WTC11 (cell line): Measurements from ENCODE around the gene ASCC3. TPM values are rescaled to one million over a fixed set of nuclear protein-coding genes. Genes with fewer than 3 reads are reported as not detected.

Experiments used
- ATAC-seq: fragments of 200-7000 bp; cut with Tn5 transposase; 2 replicates; pipeline ENCODE4 v1.10.0; 2021; ENCODE audit warnings: mild to moderate bottlenecking, moderate library complexity
- CTCF ChIA-PET: fragments of 300-600 bp; sonication (Branson Sonifier 250); formaldehyde crosslinking; loops from one replicate; lab custom pipeline; 2021; ENCODE audit warnings: antibody characterized with exemption; lab: Charles Lee
- POLR2A ChIA-PET: fragments of 350-600 bp; sonication (Branson Sonifier 250); formaldehyde crosslinking; loops from one replicate; lab custom pipeline; 2021; ENCODE audit warnings: antibody characterized with exemption; lab: Charles Lee
- DNase-seq: peaks from one replicate; pipeline ENCODE4 v3.0.0; 2021; ENCODE audit warnings: low spot score
- H3K27ac Mint-ChIP-seq: 2 replicates; pipeline ENCODE4 v1.8.0; 2021; ENCODE audit warnings: mixed read lengths
- H3K27me3 Mint-ChIP-seq: 2 replicates; pipeline ENCODE4 v1.8.0; 2021; ENCODE audit warnings: low read depth, mild to moderate bottlenecking, moderate library complexity, mixed read lengths
- H3K36me3 Mint-ChIP-seq: 2 replicates; pipeline ENCODE4 v1.8.0; 2021; ENCODE audit warnings: mixed read lengths
- H3K4me1 Mint-ChIP-seq: 2 replicates; pipeline ENCODE4 v1.8.0; 2022; ENCODE audit warnings: mixed read lengths
- H3K4me3 Mint-ChIP-seq: 2 replicates; pipeline ENCODE4 v1.8.0; 2021; ENCODE audit warnings: mild to moderate bottlenecking, moderate library complexity, mixed read lengths
- H3K9me3 Mint-ChIP-seq: 2 replicates; pipeline ENCODE4 v1.8.0; 2021; ENCODE audit warnings: mixed read lengths
- ATF1 ChIP-seq: sonication (generic); formaldehyde crosslinking; IDR thresholded peaks from 2 replicates; pipeline ENCODE4 v1.8.1; 2023; ENCODE audit warnings: mild to moderate bottlenecking, moderate library complexity, missing genetic modification reagents
- CREM ChIP-seq: sonication (generic); formaldehyde crosslinking; IDR thresholded peaks from 2 replicates; pipeline ENCODE4 v1.8.1; 2022; ENCODE audit warnings: mild to moderate bottlenecking, missing genetic modification reagents, moderate library complexity
- ERG ChIP-seq: fragments of 250-450 bp; sonication (Bioruptor Pico); IDR thresholded peaks from 2 replicates; pipeline ENCODE4 v1.8.0; 2021; ENCODE audit warnings: mild to moderate bottlenecking
- ESRRA ChIP-seq: sonication (generic); formaldehyde crosslinking; IDR thresholded peaks from 2 replicates; pipeline ENCODE4 v1.8.1; 2022; ENCODE audit warnings: mild to moderate bottlenecking, missing genetic modification reagents, borderline replicate concordance
- ETV6 ChIP-seq: sonication (generic); formaldehyde crosslinking; IDR thresholded peaks from 2 replicates; pipeline ENCODE4 v1.8.1; 2022; ENCODE audit warnings: mild to moderate bottlenecking, missing genetic modification reagents
- FOXJ3 ChIP-seq: sonication (generic); formaldehyde crosslinking; IDR thresholded peaks from 2 replicates; pipeline ENCODE4 v1.9.0; 2021; ENCODE audit warnings: missing genetic modification reagents, mild to moderate bottlenecking, borderline replicate concordance
- GRHL2 ChIP-seq: fragments of 250-450 bp; sonication (Bioruptor Pico); IDR thresholded peaks from 2 replicates; pipeline ENCODE4 v1.8.0; 2022; ENCODE audit warnings: mild to moderate bottlenecking, moderate library complexity; ENCODE audit not compliant: insufficient replicate concordance, severe bottlenecking
- GTF2I ChIP-seq: fragments of 250-450 bp; sonication (Bioruptor Pico); conservative IDR thresholded peaks from 2 replicates; pipeline ENCODE4 v1.4.0; 2021; ENCODE audit warnings: mild to moderate bottlenecking
- IRF2 ChIP-seq: sonication (generic); formaldehyde crosslinking; IDR thresholded peaks from 2 replicates; pipeline ENCODE4 v1.8.0; 2022; ENCODE audit warnings: low read depth, missing genetic modification reagents, borderline replicate concordance
- MLX ChIP-seq: sonication (generic); formaldehyde crosslinking; IDR thresholded peaks from 2 replicates; pipeline ENCODE4 v1.8.1; 2023; ENCODE audit warnings: mild to moderate bottlenecking, missing genetic modification reagents, moderate library complexity
- MYBL2 ChIP-seq: sonication (generic); formaldehyde crosslinking; IDR thresholded peaks from 2 replicates; pipeline ENCODE4 v1.8.1; 2023; ENCODE audit warnings: mild to moderate bottlenecking, moderate library complexity, missing genetic modification reagents
- PREB ChIP-seq: sonication (generic); formaldehyde crosslinking; IDR thresholded peaks from 2 replicates; pipeline ENCODE4 v1.8.1; 2022; ENCODE audit warnings: mild to moderate bottlenecking, missing genetic modification reagents, moderate library complexity, borderline replicate concordance
- SMAD4 ChIP-seq: sonication (generic); formaldehyde crosslinking; IDR thresholded peaks from 2 replicates; pipeline ENCODE4 v1.8.0; 2022; ENCODE audit warnings: mild to moderate bottlenecking, missing genetic modification reagents
- SP1 ChIP-seq: sonication (generic); formaldehyde crosslinking; conservative IDR thresholded peaks from 2 replicates; pipeline ENCODE4 v1.8.1; 2022; ENCODE audit warnings: missing genetic modification reagents
- TEAD4 ChIP-seq: sonication (generic); formaldehyde crosslinking; IDR thresholded peaks from 2 replicates; pipeline ENCODE4 v1.8.0; 2022; ENCODE audit warnings: mild to moderate bottlenecking, missing genetic modification reagents
- ZNF121 ChIP-seq: sonication (generic); formaldehyde crosslinking; IDR thresholded peaks from 2 replicates; pipeline ENCODE4 v1.8.0; 2023; ENCODE audit warnings: missing genetic modification reagents
- total RNA-seq: library from RNA; stranded (reverse); gene quantifications from 3 replicates; pipeline ENCODE4 v1.2.3, GENCODE V29; 2021
- TF ChIP-seq, protein P1 (sequence below): sonication (generic); formaldehyde crosslinking; IDR thresholded peaks from 2 replicates; pipeline ENCODE4 v1.8.1; 2023; ENCODE audit warnings: mild to moderate bottlenecking, missing genetic modification reagents, borderline replicate concordance
- TF ChIP-seq, protein P2 (sequence below): sonication (generic); formaldehyde crosslinking; IDR thresholded peaks from 2 replicates; pipeline ENCODE4 v1.8.0; 2023; ENCODE audit warnings: missing genetic modification reagents
- TF ChIP-seq, protein P3 (sequence below): fragments of 250-450 bp; sonication (Bioruptor Pico); IDR thresholded peaks from 2 replicates; pipeline ENCODE4 v1.9.0; 2021; ENCODE audit warnings: mild to moderate bottlenecking, borderline replicate concordance
- TF ChIP-seq, protein P4 (sequence below): sonication (generic); formaldehyde crosslinking; IDR thresholded peaks from 2 replicates; pipeline ENCODE4 v1.8.1; 2023; ENCODE audit warnings: mild to moderate bottlenecking, missing genetic modification reagents, moderate library complexity

The ASCC3 gene
- total RNA-seq, 1 experiment from 2014 or later, result 80.7 TPM

- TF ChIP-seq, protein P1, sequence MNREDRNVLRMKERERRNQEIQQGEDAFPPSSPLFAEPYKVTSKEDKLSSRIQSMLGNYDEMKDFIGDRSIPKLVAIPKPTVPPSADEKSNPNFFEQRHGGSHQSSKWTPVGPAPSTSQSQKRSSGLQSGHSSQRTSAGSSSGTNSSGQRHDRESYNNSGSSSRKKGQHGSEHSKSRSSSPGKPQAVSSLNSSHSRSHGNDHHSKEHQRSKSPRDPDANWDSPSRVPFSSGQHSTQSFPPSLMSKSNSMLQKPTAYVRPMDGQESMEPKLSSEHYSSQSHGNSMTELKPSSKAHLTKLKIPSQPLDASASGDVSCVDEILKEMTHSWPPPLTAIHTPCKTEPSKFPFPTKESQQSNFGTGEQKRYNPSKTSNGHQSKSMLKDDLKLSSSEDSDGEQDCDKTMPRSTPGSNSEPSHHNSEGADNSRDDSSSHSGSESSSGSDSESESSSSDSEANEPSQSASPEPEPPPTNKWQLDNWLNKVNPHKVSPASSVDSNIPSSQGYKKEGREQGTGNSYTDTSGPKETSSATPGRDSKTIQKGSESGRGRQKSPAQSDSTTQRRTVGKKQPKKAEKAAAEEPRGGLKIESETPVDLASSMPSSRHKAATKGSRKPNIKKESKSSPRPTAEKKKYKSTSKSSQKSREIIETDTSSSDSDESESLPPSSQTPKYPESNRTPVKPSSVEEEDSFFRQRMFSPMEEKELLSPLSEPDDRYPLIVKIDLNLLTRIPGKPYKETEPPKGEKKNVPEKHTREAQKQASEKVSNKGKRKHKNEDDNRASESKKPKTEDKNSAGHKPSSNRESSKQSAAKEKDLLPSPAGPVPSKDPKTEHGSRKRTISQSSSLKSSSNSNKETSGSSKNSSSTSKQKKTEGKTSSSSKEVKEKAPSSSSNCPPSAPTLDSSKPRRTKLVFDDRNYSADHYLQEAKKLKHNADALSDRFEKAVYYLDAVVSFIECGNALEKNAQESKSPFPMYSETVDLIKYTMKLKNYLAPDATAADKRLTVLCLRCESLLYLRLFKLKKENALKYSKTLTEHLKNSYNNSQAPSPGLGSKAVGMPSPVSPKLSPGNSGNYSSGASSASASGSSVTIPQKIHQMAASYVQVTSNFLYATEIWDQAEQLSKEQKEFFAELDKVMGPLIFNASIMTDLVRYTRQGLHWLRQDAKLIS, result no peak
- TF ChIP-seq MYBL2 (CRISPR knock-in tag), result no peak
- TF ChIP-seq ATF1 (CRISPR knock-in tag), result no peak
- TF ChIP-seq SMAD4 (CRISPR knock-in tag), result no peak
- no peak for TF ChIP-seq GRHL2 (CRISPR knock-in tag)
- TF ChIP-seq ERG, result no peak
- no peak for TF ChIP-seq IRF2 (CRISPR knock-in tag)
- TF ChIP-seq CREM (CRISPR knock-in tag), result no peak
- TF ChIP-seq, protein P2, sequence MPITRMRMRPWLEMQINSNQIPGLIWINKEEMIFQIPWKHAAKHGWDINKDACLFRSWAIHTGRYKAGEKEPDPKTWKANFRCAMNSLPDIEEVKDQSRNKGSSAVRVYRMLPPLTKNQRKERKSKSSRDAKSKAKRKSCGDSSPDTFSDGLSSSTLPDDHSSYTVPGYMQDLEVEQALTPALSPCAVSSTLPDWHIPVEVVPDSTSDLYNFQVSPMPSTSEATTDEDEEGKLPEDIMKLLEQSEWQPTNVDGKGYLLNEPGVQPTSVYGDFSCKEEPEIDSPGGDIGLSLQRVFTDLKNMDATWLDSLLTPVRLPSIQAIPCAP (CRISPR knock-in tag), result no peak
- no peak for TF ChIP-seq FOXJ3 (CRISPR knock-in tag)
Observed at GRCh38 chr6:100566563-100566962, 314.6 kb downstream of the ASCC3 start (continued).

DNA sequence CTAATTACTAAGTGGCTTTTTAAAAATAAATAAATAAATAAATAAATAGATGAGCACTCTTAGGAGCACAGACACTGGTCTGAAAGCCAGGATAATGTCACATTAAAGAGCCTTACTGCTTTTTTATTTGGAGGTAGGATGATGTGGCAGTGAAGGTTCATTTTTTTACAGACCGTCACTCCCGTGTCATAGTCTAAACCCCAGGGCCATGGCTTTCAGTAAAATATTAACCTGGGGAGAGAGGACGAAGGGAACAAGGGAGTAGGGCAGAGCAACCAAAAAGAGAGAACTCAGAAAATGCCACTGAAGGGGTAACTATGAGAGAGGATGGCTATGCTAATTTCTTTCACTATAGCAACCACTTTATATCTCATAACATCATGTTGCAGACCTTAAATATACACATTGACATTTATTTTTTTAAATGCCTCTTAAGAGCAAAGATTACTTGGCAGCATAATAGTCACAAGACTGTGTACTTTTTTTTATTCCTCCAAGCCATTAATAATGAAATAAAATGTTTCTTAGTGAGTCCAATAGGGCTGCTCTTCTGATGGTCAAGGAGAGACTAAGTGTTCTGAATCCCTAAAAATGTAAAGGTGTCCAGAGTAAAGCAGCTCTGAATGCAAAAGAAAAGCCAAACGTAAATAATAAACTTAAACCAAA, 315.6 kb downstream of the ASCC3 start:
- H3K4me3 Mint-ChIP-seq, result no peak overlapping the region
- POLR2A ChIA-PET, result no interaction called here
- DNase-seq, result no peak
- H3K27ac Mint-ChIP-seq, result no peak overlapping the region
- CTCF ChIA-PET, result no interaction called here
- TF ChIP-seq TEAD4 (CRISPR knock-in tag) (no peak), GTF2I (CRISPR knock-in tag) (no peak), ATF1 (CRISPR knock-in tag) (no peak), SP1 (CRISPR knock-in tag) (no peak)
- TF ChIP-seq, all 79 proteins: peak for 0
- peaks cover 2% of the 10 kb centered on the region for H3K36me3 Mint-ChIP-seq
- peaks cover 5% of the 10 kb centered on the region; the same call in 1 of the 2 replicates for H3K4me1 Mint-ChIP-seq
- no peak for ATAC-seq
- H3K9me3 Mint-ChIP-seq, result no peaks in the 10 kb centered on the region
- H3K27me3 Mint-ChIP-seq, result no peaks in the 10 kb centered on the region

GRCh38 chr6:100559859-100560258, 321.3 kb downstream of the ASCC3 start:
- H3K9me3 Mint-ChIP-seq, result no peaks in the 10 kb centered on the region
- DNase-seq (no peak), ATAC-seq (no peak)
- H3K4me1 Mint-ChIP-seq, result no peaks in the 10 kb centered on the region
- H3K4me3 Mint-ChIP-seq, result no peak overlapping the region
- H3K27ac Mint-ChIP-seq, result no peak overlapping the region
- H3K27me3 Mint-ChIP-seq, result no peaks in the 10 kb centered on the region
- ChIA-PET POLR2A (no interaction called here), CTCF (interaction anchor here (1.0 kb wide), 1 partner anchor 453 kb away, joined by 3 read pairs; no protein-coding TSS in a partner anchor)
- H3K36me3 Mint-ChIP-seq, result no peaks in the 10 kb centered on the region
- TF ChIP-seq ETV6 (CRISPR knock-in tag), result no peak
- no peak for TF ChIP-seq CREM (CRISPR knock-in tag)
- no peak for TF ChIP-seq PREB (CRISPR knock-in tag)
- no peak for TF ChIP-seq MLX (CRISPR knock-in tag)
- no peak for TF ChIP-seq ZNF121 (CRISPR knock-in tag)
- TF ChIP-seq, protein P3, sequence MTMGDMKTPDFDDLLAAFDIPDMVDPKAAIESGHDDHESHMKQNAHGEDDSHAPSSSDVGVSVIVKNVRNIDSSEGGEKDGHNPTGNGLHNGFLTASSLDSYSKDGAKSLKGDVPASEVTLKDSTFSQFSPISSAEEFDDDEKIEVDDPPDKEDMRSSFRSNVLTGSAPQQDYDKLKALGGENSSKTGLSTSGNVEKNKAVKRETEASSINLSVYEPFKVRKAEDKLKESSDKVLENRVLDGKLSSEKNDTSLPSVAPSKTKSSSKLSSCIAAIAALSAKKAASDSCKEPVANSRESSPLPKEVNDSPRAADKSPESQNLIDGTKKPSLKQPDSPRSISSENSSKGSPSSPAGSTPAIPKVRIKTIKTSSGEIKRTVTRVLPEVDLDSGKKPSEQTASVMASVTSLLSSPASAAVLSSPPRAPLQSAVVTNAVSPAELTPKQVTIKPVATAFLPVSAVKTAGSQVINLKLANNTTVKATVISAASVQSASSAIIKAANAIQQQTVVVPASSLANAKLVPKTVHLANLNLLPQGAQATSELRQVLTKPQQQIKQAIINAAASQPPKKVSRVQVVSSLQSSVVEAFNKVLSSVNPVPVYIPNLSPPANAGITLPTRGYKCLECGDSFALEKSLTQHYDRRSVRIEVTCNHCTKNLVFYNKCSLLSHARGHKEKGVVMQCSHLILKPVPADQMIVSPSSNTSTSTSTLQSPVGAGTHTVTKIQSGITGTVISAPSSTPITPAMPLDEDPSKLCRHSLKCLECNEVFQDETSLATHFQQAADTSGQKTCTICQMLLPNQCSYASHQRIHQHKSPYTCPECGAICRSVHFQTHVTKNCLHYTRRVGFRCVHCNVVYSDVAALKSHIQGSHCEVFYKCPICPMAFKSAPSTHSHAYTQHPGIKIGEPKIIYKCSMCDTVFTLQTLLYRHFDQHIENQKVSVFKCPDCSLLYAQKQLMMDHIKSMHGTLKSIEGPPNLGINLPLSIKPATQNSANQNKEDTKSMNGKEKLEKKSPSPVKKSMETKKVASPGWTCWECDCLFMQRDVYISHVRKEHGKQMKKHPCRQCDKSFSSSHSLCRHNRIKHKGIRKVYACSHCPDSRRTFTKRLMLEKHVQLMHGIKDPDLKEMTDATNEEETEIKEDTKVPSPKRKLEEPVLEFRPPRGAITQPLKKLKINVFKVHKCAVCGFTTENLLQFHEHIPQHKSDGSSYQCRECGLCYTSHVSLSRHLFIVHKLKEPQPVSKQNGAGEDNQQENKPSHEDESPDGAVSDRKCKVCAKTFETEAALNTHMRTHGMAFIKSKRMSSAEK, result no peak
- TF ChIP-seq ESRRA (CRISPR knock-in tag), result no peak
- TF ChIP-seq, protein P4, sequence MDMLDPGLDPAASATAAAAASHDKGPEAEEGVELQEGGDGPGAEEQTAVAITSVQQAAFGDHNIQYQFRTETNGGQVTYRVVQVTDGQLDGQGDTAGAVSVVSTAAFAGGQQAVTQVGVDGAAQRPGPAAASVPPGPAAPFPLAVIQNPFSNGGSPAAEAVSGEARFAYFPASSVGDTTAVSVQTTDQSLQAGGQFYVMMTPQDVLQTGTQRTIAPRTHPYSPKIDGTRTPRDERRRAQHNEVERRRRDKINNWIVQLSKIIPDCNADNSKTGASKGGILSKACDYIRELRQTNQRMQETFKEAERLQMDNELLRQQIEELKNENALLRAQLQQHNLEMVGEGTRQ (CRISPR knock-in tag), result no peak
